ENCODE results near the gene GTF2H4.
"Not testable (repeated sequence)": the region's sequence is repeated elsewhere in the genome, so short reads cannot be mapped to it uniquely, and the experiment has no call there.

The GTF2H4 gene

DNA sequence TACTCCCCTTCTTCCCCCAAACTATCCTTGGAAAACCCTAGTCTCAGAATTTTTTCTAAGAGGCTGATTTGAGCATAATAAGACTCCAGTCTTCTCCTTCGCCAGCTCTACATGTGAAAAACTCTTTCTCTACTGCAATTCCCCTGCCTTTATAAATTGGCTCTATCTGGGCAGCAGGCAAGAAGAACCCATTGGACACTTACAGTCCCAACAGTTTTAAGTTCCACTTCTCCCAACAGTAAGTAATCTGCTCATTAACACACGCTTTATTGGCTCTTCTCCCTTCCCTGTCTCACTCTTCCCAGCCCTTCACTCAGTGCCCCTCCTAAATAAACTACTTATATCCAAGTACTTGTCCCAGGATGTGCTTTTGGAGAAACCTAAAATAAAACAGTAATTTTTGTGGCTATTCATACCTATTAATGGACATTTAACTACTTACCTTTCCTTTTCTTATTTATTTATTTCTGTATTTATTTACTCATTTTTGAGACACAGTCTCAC lies 34.8 kb upstream of the GTF2H4 start:
- H3K27ac ChIP-seq: no peak overlapping the region
- H3K9me3 ChIP-seq (replicated peaks in 1 of 11): peaks cover 49 to 65% (median 58%) of the 10 kb centered on the region in 11 experiments
- H3K27me3 ChIP-seq: no peaks in the 10 kb centered on the region
- no peak overlapping the region for H3K9ac ChIP-seq
- no peak for TF ChIP-seq Cebpa-rat (IDR thresholded peaks at IDR 0.05)
- no peak overlapping the region for H3K4me2 ChIP-seq
- peaks cover 0 to 16% (median 0%) of the 10 kb centered on the region in 11 experiments; a peak in 7 of 22 replicates for H3K36me3 ChIP-seq
- no peaks in the 10 kb centered on the region for H4K20me1 ChIP-seq
- H3K4me1 ChIP-seq: peaks cover 12 to 24% (median 16%) of the 10 kb centered on the region in 10 experiments
- no peak overlapping the region for H3K4me3 ChIP-seq

- H3K4me3 ChIP-seq, H3K27me3 ChIP-seq, H4K20me1 ChIP-seq, H3K4me2 ChIP-seq, H3K27ac ChIP-seq, H3K9ac ChIP-seq: not testable (repeated sequence)
- Histone ChIP-seq H3K4me1 (peaks cover 16 to 26% (median 22%) of the 10 kb centered on the region in 10 experiments), H3K36me3 (peaks cover 0 to 16% (median 0%) of the 10 kb centered on the region in 11 experiments; a peak in 7 of 22 replicates), H3K9me3 (replicated peaks in 1 of 11) (peaks cover 43 to 59% (median 52%) of the 10 kb centered on the region in 11 experiments)
These were observed 34.2 kb upstream of the GTF2H4 start for GRCh38 chr6:30873795-30874194.

GRCh38 chr6:30875244-30876038 lies 32.6 kb upstream of the GTF2H4 start:
- Histone ChIP-seq H3K4me2 (peak overlapping the region in 1 of 11 experiments; percentile 21; a peak in 1 of 22 replicates), H3K9ac (no peak overlapping the region)

GRCh38 chr6:30876039-30876730 lies 31.8 kb upstream of the GTF2H4 start:
- H3K4me1 ChIP-seq: peaks cover 26 to 46% (median 38%) of the 10 kb centered on the region in 10 experiments
- no peak overlapping the region for H3K9ac ChIP-seq

More at GRCh38 chr6:30875244-30876038, 32.6 kb upstream of the GTF2H4 start:
- Histone ChIP-seq H4K20me1 (no peaks in the 10 kb centered on the region), H3K36me3 (peaks cover 0 to 16% (median 0%) of the 10 kb centered on the region in 11 experiments; a peak in 7 of 22 replicates), H3K4me1 (peaks cover 26 to 39% (median 31%) of the 10 kb centered on the region in 10 experiments), H3K9me3 (replicated peaks in 1 of 11) (peaks cover 27 to 42% (median 35%) of the 10 kb centered on the region in 11 experiments), H3K27ac (no peak overlapping the region), H3K27me3 (no peaks in the 10 kb centered on the region), H3K4me3 (no peak overlapping the region)
- no peak for TF ChIP-seq Cebpa-rat (IDR thresholded peaks at IDR 0.05)

GRCh38 chr6:30877419-30878262 lies 30.4 kb upstream of the GTF2H4 start:
- peak overlapping the region in 7 of 10 experiments; percentile 5 to 54 (median 38); a peak in 10 of 20 replicates for H3K4me3 ChIP-seq
- no peaks in the 10 kb centered on the region for H3K27me3 ChIP-seq
- no peaks in the 10 kb centered on the region for H4K20me1 ChIP-seq
- peak overlapping the region in 10 of 11 experiments; percentile 24 to 66 (median 58); a peak in 20 of 22 replicates for H3K9ac ChIP-seq
- TF ChIP-seq Cebpa-rat (IDR thresholded peaks at IDR 0.05): no peak
- H3K4me2 ChIP-seq: peak overlapping the region; percentile 53 to 95 (median 78)
- peak overlapping the region in 10 of 11 experiments; percentile 45 to 66 (median 52); a peak in 20 of 22 replicates for H3K27ac ChIP-seq
- H3K4me1 ChIP-seq: peaks cover 35 to 61% (median 53%) of the 10 kb centered on the region in 10 experiments
- no peaks in the 10 kb centered on the region; a peak in 3 of 22 replicates for H3K36me3 ChIP-seq
- peaks cover 5 to 20% (median 13%) of the 10 kb centered on the region in 11 experiments for H3K9me3 ChIP-seq (replicated peaks in 1 of 11)

More at GRCh38 chr6:30876039-30876730, 31.8 kb upstream of the GTF2H4 start:
- Histone ChIP-seq H3K4me3 (no peak overlapping the region), H4K20me1 (no peaks in the 10 kb centered on the region), H3K36me3 (peaks cover 0 to 11% (median 0%) of the 10 kb centered on the region in 11 experiments; a peak in 5 of 22 replicates), H3K4me2 (peak overlapping the region in 3 of 11 experiments; percentile 21 to 84 (median 30); a peak in 2 of 22 replicates), H3K9me3 (replicated peaks in 1 of 11) (peaks cover 19 to 35% (median 28%) of the 10 kb centered on the region in 11 experiments), H3K27ac (0 out of 22 replicates have a peak overlapping the region, but pooled peaks of 2 of the 11 experiments have one; percentile 49 to 66), H3K27me3 (no peaks in the 10 kb centered on the region)
- no peak for TF ChIP-seq Cebpa-rat (IDR thresholded peaks at IDR 0.05)

GRCh38 chr6:30879684-30880427 lies 28.2 kb upstream of the GTF2H4 start:
- Histone ChIP-seq H3K36me3 (no peaks in the 10 kb centered on the region), H4K20me1 (peaks cover 0 to under 1% (median 0%) of the 10 kb centered on the region in 11 experiments; a peak in 1 of 22 replicates), H3K4me1 (peaks cover 49 to 77% (median 70%) of the 10 kb centered on the region in 10 experiments), H3K27ac (no peak overlapping the region), H3K9me3 (replicated peaks in 1 of 11) (peaks cover 0 to under 1% (median 0%) of the 10 kb centered on the region in 11 experiments; a peak in 1 of 22 replicates), H3K4me2 (peak overlapping the region in 8 of 11 experiments; percentile 0 to 100 (median 92); a peak in 12 of 22 replicates), H3K4me3 (no peak overlapping the region), H3K9ac (no peak overlapping the region), H3K27me3 (no peaks in the 10 kb centered on the region)
- no peak for TF ChIP-seq Cebpa-rat (IDR thresholded peaks at IDR 0.05)

GRCh38 chr6:30880698-30881252 lies 27.2 kb upstream of the GTF2H4 start:
- Histone ChIP-seq H3K4me2 (peak overlapping the region in 8 of 11 experiments; percentile 88 to 100 (median 96); a peak in 11 of 22 replicates), H4K20me1 (peaks cover 0 to 9% (median 0%) of the 10 kb centered on the region in 11 experiments; a peak in 5 of 22 replicates), H3K36me3 (no peaks in the 10 kb centered on the region), H3K9me3 (replicated peaks in 1 of 11) (no peaks in the 10 kb centered on the region), H3K27me3 (no peaks in the 10 kb centered on the region), H3K9ac (peak overlapping the region in 3 of 11 experiments; percentile 39 to 83 (median 67); a peak in 3 of 22 replicates), H3K27ac (peak overlapping the region in 2 of 11 experiments; percentile 75 to 78; a peak in 4 of 22 replicates), H3K4me1 (peaks cover 58 to 86% (median 79%) of the 10 kb centered on the region in 10 experiments), H3K4me3 (no peak overlapping the region)
- no peak for TF ChIP-seq Cebpa-rat (IDR thresholded peaks at IDR 0.05)

Measured in BLaER1 treated with 17β-estradiol and CSF1 and Interleukin-3, amounts not matched to agents 10 nM and 100 nM (cell line).